DMS153 treated with DMSO at 0.1 percent for 48 hours (cell line): ENCODE data around the gene PTPN11.
A peak's percentile ranks its signal among the peaks of the same experiment; 100 is the strongest.
"Not testable (repeated sequence)": the region's sequence is repeated elsewhere in the genome, so short reads cannot be mapped to it uniquely, and the experiment has no call there.

Experiments used
- DNase-seq: peaks from one replicate; lab custom pipeline; 2025; ENCODE audit not compliant: unreplicated experiment; lab: John Stamatoyannopoulos, UW

The PTPN11 gene

GRCh38 chr12:112418608-112419296 is at the start of gene PTPN11:
PTPN11 (plus strand) TSS chr12:112418947; CDS start chr12:112419112, 165 bp downstream.
- peak; percentile 71 for DNase-seq

GRCh38 chr12:112370199-112370598 is 48.5 kb upstream of the PTPN11 start:
- no peak for DNase-seq

GRCh38 chr12:112370868-112371510 is 47.8 kb upstream of the PTPN11 start:
- DNase-seq = no peak

GRCh38 chr12:112374166-112374740 is 44.5 kb upstream of the PTPN11 start:
- DNase-seq = no peak

- DNase-seq = no peak
These were observed 43.6 kb upstream of the PTPN11 start for GRCh38 chr12:112375105-112375504.

GRCh38 chr12:112380663-112381405 is 37.9 kb upstream of the PTPN11 start:
- no peak for DNase-seq

- no peak for DNase-seq
These were observed 37.3 kb upstream of the PTPN11 start for GRCh38 chr12:112381406-112381882.

GRCh38 chr12:112381883-112382796 is 36.6 kb upstream of the PTPN11 start, which contains the start of gene HECTD4:
HECTD4 (minus strand) TSS chr12:112382431; CDS start chr12:112382128, 303 bp downstream.
- DNase-seq = peak; percentile 77

GRCh38 chr12:112382866-112383265 is 35.9 kb upstream of the PTPN11 start:
- no peak for DNase-seq

- DNase-seq = no peak
These were observed 32.0 kb upstream of the PTPN11 start for GRCh38 chr12:112386726-112387125.

- DNase-seq = no peak
These were observed 29.5 kb upstream of the PTPN11 start for GRCh38 chr12:112389228-112389627.

- not testable (repeated sequence) for DNase-seq
These were observed 28.7 kb upstream of the PTPN11 start for GRCh38 chr12:112389922-112390654.

- no peak for DNase-seq
These were observed 25.4 kb upstream of the PTPN11 start for GRCh38 chr12:112393328-112393727.

GRCh38 chr12:112401054-112401453 is 17.7 kb upstream of the PTPN11 start:
- no peak for DNase-seq

- DNase-seq = no peak
These were observed 16.7 kb upstream of the PTPN11 start for GRCh38 chr12:112401903-112402498.

GRCh38 chr12:112406519-112407488 is 11.9 kb upstream of the PTPN11 start:
- DNase-seq = no peak

GRCh38 chr12:112407683-112408082 is 11.1 kb upstream of the PTPN11 start:
- not testable (repeated sequence) for DNase-seq

- no peak for DNase-seq
These were observed 10.1 kb upstream of the PTPN11 start for GRCh38 chr12:112408621-112409020.
